Activated CD4-positive, alpha-beta T cell treated with anti-CD3 and anti-CD28 coated beads for 4 hours (primary cell): ENCODE measurements around the gene PTGER1.

Source experiments
- DNase-seq, 2 donors: peaks; one replicate each; pipeline ENCODE4 v3.0.0-alpha.2; 2020

The PTGER1 gene

DNA sequence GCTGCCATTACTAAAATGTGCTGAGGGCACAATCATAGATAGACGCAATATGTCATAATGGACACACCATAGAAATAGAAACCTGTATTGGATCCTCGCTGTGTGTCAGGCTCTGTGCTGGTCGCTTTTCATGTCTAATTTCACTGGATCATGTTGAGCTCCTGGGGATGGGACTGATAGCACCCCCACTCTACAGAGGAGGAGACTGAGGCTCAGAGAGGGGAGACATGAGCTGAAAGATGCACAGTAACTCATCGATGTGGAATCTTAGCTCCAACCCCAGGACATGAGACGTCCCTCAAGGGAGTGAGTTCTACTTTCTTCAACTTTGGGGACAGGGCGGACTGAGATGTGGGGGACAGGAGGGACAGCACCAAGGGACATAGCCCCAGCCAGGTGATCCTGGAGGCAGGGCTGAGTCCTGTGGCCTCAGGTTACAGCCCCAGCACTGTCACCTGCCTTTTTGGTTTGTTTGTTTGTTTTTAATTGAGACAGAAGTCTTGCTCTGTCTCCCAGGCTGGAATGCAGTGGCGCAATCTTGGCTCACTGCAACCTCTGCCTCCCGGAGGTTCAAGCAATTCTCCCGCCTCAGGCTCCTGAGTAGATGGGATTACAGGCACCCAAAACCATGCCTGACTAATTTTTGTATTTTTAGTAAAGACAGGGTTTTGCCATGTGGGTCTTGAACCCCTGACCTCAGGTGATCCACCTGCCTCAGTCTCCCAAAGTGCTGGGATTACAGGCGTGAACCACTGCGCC lies 27.4 kb upstream of the PTGER1 start:
- no peak for DNase-seq

DNA sequence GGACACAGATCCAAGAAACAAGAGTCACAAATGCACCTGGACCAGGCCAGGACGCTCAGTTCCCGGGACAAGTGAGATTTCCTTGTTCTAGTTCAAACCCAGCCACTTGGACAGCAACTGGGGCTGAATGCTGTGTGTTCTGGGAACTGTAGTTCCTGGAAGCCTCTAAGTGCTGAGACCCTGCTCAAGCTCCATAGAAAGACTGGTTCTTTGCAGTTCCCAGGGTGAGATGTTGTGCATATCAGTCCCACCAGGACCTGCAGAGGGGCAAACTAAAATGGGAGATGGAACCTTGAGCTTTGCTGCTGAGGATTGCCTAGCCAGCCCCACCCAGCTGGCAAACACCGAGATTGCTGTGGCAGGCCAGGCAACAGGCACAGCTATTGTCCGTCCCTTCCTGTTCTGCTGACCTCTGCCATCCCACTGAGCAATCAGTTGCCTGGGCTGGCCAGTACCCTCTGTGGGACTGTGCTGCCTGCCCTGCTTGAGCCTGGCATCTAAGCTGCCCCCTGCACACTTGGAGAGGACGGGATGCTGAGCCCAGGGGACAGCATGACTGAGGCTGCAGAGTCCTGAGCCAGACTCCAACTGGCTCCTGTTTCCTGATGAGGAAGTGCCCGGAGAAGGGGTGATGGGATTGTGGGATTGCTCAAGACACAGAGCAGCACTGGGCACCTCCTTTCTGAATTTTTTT lies 22.2 kb upstream of the PTGER1 start:
- no peak for DNase-seq

DNA sequence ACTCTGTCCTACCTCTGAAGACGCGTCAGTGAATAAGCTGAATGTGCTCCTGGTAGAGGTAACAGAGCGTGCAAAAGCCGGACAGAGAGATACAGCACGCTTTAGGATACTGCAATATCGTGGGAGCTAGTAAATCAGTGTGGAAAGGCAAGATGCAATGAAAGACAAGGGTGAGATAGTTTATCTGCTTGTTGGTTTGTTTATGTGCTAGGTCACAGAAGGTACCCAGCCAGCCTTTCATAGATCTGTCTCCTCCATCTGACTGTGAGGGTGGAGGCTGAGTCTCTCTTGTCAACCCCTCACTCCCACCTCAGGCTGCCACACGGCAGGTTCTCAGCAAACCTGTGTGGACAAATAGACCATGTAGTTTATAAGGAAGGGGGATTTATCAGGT lies 21.7 kb upstream of the PTGER1 start:
- no peak for DNase-seq

DNA sequence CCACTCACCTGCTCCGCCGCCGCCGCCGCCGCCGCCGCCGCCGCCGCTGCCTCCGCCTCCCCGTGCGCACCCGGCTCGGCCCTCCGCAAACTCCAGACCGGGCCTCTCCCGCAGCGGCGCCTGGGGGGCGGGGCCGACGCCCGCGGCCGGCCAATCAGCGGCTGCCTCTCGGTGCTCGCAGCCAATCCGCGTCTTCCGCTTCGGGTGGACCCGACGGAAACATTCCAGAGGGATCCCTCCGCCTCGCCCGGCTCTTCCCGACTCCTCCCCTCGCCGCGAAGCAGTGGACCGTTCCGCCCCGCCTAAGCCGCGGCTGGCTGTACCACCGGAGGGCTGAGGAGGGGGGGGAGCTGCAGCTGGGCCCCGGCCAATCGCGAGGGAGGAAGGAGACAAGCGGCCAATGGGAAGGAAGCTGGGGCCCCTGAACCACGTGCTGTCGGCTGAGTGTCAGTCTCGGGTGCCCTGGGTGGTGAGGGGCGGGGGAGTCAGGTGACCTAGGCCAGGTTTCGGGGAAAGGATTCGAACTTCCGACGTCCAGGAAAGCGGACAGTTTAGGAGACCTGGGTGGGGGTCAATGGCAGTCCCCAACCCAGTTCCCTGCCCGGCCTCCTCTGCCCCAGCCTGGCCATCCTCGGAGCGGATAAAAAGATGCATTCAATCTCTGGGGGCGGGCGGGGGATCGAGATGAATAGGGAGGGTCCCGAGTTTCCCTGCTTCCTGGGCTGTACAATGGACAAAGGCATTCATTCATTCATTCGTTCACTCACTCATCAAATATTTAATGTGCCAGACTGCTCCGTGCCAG lies 21.1 kb upstream of the PTGER1 start, which contains the start of gene GIPC1:
Gene GIPC1 (minus strand): TSS at position 99 of the 805 bp plus-strand sequence. CDS start 13,151 bp downstream, outside the sequence.
- peak; percentile 76 to 80 for DNase-seq

DNA sequence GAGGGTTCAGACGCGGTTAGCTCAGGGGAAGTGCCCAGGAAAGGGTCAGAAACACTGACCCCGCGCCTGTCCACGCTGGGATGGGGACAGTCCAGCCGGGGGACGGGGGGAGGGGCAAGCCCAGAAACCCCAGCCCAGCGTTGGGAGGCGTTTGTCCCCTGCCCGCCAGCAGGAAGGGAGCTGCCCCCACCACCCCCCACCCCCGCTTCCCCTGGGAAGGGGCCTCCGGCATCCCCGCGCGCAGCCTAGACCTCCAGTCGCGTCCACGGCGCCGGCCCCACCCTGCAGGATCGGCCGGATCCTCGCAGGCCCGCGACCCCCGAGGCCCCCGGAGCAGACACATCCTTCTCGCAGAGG lies 20.5 kb upstream of the PTGER1 start:
- no peak for DNase-seq

DNA sequence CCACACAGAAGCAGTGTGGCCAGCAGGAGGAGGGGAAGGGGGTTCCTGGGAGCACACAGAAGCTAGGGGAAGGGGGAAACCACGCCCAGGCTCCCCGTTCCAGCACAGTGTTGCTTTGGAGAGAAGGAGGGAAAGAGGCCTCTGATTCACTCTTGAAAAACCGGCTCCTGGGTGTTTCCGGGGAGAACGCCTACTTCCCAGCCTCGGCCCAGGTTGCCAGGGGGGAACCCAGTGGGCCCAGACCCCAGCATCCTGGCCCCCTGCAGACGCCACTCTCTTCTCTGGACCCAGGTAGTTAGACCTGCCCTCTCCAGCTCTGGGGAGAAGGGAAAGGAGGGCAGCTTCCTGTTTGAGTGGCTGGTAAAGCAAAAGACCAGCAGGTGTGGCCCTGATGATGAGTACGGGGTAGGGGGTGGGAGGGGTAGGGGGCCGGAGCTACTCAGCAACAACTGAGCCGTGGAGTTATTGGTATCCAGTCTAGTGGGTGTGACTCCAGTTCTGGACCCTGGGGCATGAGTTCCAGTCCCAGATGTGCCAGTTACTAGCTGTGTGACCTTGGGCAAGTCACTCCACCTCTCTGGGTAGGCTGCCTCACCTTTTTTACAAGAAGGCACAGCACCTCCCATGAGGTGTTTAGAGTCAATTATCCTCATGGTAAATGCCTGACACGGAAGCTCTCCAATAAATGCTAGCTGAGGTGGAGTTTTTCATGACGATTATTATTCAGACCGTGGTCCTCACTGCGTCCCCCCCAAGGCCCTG lies 19.9 kb upstream of the PTGER1 start:
- DNase-seq: no peak

DNA sequence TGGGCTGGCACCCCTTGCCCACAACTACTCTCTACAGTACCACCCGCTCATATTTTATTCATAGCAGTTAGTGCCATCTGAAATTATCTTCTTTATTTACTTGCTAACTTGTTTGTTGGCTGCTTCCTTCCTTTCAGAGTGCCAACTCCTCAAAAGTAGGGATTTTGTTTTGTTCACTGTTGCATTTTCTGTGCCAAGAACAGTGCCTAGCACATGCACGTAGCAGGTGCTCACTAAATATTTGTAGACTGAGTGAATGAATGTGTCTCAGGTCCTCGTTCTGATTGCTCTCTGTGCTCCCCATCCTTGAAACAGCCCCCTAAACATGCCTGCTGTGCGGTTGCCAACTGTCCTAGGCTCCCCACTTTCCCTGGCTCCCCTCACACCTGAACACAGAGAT lies 19.3 kb upstream of the PTGER1 start:
- DNase-seq: no peak

DNA sequence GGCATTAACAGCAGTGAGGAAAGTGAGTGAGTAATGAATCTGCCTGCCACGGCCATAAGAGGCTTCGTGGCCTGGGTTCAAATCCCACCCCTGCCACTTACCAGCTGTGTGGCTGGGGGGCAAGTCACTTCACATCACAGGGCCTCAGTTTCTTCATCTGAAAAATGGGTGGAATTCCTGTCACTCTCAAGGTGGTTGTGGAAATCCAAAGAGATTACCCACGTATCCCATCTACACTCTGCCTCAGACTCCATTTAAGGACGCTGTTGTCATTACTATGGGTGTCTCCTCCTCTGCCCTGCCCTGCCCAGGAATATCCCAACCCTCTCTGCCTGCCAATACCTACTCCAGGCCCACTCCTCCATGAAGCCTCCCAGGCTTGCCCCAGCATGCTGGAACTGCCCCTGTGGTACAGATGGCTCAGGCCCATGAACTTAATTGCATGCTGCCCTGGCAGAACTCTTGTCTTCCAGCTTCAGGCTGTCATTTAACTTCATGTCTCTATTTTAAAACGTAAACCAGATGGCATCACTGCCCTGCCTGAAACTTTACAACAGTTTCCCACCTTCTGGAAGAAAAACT lies 17.7 kb upstream of the PTGER1 start:
- no peak for DNase-seq

DNA sequence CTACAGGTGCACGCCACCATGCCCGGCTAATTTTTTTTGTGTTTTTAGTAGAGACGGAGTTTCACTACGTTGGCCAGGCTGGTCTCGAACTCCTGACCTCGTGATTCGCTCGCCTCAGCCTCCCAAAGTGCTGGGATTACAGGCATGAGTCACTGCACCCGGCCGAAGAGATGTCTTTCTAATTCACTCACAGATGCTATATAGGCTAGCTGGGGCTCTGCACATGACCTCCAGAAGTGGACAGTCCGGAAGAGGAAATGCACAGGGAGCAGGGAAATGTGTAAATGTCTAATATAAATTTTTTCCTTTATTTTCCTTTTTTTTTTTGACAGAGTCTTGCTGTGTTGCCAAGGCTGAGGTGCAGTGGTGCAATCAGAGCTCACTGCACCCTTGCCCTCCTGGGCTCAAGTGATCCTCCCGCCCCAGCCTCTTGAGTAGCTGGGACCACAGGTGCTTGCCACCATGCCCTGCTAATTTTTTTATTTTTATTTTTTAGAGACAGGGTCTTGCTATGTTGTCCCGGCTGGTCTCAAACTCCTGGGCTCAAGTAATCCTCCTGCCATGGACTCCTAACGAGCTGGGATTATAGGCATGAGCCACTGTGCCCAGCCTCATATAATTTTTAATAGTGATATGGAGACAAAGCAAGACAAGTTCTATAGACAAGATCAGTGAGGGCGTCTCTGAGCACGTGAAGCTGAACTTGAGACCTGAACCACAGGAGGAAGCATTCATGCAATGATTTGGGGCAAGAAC lies 12.4 kb upstream of the PTGER1 start:
- no peak for DNase-seq

DNA sequence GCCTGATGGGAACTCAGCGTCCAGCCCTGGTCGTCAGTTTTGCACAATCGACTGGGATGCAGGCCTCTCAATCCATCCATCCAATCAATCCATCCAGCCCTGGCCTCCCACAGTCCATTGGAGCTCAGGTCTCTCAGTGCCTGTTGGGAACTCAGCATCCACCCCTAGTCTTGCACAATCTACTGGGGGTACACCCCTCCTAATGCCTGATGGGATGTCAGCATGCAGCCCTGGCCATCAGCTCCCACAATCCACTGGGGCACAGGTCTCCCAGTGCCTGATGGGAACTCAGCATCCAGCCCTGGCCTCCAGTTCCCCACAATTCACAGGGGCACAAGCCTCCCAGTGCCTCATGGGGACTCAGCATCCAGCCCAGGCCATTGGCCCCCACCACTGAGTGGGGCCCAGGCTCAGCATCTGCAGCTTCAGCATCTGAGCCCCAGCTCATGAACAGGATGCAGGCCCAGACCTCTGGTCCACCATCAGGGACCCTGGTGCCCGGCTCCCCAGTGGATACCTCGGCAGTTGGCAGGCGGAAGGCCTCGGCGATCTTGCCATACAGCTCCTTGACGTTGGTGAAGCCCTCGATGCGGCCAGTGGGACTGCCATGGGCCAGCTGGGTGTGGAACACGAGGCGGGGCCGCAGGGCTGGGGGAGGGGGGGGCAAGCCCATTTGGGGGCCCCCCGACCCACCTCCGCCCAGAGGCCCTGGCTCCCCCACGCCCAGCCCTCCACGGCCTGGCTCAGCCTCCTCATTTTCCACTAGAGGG lies 7.2 kb upstream of the PTGER1 start:
- no peak for DNase-seq

DNA sequence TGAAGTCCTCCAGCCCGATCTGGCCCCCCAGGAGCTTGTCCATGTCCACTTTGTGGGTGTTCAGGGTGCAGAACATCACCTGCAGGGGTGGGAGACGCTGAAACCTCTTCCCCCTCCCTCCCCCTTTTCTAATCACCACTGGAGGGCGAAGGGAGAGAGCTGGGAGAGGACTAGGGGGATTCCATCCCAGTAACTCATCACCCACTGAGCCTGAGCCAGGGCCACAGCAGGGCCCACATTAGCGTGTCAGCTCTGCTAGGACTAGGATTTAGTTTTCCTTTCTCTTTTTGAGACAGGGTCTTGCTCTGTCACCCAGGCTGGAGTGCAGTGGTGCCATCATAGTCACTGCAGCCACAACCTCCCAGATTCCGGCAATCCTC lies 5.5 kb upstream of the PTGER1 start:
- no peak for DNase-seq

DNA sequence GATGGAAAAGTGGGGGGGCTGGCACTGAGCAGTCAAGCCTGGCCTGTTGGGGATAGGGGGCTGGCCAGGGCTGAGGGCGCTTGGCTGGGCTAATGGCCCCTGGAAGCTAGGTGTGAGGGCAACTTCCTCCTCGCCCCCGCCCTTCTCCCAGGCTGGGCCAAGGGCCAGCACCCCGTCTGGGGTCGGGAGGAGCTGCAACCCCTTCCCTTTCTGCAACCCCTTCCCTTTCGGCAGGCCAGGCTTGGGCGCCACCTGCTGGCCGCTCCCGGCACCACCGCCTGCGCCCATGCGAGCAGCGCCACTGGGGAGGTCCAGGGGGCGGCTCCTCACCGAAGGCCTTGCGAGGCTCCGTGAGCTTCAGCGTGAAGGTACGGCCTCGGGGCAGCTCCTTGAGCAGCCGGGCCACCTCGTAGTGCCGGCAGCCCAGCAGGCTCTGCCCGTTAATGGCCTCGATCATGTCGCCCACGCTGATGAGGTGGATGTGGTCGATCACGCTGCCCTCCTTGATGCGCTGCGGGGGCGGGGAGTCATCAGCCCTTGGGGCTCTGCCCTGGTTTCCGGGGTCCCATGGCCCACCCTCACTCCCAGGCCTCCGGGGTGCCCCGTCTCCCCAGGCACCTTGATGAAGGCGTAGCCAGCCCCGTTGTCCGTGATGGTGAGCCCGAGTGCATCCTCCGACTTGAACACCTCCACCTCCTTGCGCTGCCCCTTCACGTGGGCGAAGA lies 5.0 kb upstream of the PTGER1 start:
- DNase-seq: peak; percentile 54 to 68

DNA sequence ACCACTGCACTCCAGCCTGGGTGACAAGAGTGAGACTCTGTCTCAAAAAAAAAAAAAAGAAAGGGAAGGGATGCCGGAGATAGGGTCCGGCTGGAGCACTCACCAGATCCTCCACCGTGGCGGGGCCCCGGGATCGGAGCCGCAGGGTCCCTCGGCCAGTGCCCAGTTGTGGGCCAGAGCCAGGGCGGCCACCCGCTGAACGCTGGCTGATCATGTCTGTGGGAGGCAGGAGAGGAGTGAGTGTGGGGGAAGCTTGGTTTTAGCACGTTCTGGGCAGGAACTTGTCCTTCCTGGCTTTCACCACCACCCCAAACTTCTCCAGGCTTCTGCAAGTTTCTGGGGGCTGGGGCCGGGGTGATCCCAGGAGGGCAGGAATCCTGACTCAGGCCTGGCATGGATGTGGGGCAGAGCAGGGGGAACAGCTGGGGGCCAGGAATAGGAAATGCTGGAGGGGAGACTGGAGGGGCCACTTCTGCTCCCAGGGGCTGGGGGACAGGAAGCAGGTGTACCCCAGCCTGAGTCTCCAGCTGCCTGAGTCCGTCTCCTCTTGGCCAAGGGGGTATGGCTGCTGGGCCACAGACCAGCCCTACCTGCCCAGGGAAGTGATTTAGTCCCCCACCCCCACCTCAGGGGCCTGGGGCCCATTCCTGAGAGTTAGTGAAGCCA lies 4.3 kb upstream of the PTGER1 start:
- no peak for DNase-seq

DNA sequence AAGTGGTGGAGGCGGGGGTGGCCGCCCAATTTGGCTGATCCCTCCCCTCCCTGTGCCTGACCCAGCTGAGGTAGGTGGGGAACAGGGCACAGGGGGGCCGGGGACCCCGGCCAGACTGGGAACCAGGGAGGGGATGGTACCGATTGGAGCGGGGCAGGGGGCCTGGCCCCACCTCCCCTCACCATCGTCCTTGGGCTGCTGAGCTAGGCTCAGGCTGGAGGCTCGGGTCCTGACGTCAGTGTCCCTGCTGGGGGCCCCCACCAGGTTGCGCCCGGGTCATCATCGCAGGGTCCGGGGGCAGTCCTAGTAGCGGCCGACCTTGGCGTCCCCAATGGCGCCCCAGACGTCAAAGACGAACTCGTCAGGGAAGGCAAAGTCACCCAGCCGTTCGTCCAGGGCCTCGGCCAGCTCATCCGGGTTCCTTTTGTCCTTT lies 3.0 kb upstream of the PTGER1 start:
- no peak for DNase-seq

DNA sequence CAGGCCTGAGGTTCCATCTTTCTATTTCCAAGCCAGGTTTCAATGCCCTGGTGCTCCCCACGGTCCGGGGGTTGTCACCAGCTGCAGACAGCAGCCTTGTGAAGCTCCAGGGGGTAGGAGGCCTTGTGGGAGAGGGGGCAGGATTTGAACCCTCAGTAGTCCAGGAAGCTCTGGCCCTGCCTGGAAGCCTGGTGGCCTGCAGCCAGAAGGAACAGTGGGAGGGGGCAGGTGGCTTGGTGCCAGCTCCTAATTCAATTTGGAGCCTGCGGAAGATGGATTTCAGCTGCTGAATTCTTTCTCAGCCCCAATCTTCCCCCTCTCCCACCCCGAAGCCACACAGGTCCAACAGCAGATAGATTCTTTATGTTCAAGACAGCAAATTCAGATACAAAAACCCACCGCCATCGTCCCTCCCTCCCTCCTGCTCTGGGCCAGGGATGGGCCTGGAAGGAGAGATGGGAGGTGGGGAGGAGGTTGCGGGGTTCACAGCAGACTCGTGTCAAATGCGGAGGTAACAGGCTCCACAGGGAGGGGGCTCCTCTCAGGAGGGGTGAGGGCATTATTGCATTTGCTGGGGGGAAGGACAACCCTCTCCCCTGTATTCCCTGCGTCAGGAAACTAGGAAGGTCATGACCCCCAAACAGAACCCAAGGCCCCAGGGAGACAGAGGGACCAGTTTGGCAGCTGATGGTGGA lies 2.4 kb upstream of the PTGER1 start:
- DNase-seq: no peak

DNA sequence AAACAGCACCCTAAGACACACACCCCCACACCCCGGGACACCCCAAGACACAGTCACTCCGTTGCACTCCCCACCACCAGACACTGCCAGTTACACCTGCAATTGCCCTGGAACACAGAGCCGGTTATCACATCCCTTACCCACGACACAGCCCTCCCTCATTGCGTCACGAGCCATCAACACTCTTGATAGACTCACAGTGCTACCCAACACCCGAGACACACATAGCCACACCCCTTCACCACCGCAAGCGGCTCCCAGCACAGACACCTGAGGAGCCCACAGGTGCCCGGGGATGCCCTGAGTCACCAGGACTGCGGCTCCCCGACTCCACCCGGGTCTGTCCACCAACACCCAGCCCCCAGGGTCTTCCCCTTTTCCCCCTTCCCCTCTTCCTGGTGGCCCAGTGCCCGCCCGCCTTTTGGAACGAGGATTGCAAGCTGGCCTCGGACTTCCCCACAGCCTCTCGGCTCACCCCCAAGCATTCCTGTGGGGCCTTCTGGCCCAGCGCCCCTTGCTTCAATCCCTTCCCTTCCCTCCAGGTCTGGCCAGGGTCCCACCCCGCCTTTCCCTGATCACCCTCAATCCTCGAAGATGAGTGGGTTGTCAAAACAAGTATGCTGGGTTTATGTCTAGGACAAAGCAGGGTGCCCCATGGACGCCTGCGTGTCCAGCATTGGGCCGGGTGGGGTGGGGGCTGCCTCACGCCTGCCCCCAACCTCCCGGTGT lies 1.7 kb upstream of the PTGER1 start:
- DNase-seq: peak in 1 of 2 donors; percentile 28

DNA sequence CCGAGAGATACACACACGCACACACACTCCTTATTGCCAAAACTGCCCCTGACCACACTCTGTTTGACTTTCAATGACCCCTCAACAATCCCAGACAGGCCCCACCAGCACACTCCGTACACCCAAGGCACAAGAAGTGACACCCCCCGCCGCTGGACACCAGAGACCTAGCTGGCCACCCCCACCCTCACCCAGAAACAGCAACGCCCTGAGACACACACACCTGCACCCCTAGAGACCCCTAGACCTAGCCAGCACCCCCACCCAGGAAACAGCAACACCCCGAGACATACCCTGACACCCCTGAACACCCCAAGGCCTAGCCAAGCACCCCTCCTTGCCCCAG lies 1.1 kb upstream of the PTGER1 start:
- DNase-seq: no peak

DNA sequence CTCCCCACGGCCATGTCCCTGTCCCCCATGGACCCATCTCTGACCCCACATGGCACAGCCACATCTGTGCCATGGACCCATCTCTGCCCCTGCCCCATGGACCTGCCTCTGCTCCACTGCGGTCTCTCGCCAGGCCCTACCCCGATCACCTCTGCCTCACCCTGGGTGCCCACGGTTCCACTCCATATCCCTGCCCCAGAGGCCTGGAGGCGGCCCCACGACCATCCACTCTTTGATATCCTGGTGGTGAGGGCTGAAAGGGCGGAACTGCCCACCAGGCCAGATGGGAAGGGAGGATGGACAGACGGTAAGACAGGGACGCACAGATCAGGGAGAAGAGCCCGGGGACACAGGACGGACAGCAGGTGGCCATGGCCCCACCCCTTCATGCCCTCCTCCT lies 327 bp downstream of the PTGER1 start:
- no peak for DNase-seq
